HL-60 (cell line): Measurements from ENCODE around the gene HCAR2.
"Not testable (repeated sequence)": the region's sequence is repeated elsewhere in the genome, so short reads cannot be mapped to it uniquely, and the experiment has no call there.

ENCODE experiments used
- CTCF ChIP-seq: IDR thresholded peaks from one replicate; pipeline ENCODE4 v1.5.1; 2011; ENCODE audit warnings: low read length, control low read depth, inconsistent platforms; ENCODE audit not compliant: insufficient read depth
- REST ChIP-seq: IDR thresholded peaks from 2 replicates; pipeline ENCODE4 v1.6.1; 2012; ENCODE audit warnings: low read depth; ENCODE audit not compliant: insufficient replicate concordance

- not testable (repeated sequence) for TF ChIP-seq CTCF, REST
Measured at GRCh38 chr12:122676015-122676414, 27.1 kb downstream of the HCAR2 start.
